ENCODE measurements around the gene STK39. TPM values are rescaled to one million over a fixed set of nuclear protein-coding genes. Genes with fewer than 3 reads are reported as not detected.

STK39 gene
- total RNA-seq, 1 donor: 18.1 TPM

GRCh38 chr2:167929484-167929883, 317.9 kb downstream of the STK39 start:
- Histone ChIP-seq H3K27ac (ENCODE audit: low read depth, low read length) (no peak overlapping the region), H3K27me3 (ENCODE audit: insufficient read depth, low read length) (no peaks in the 10 kb centered on the region), H3K4me2 (ENCODE audit: insufficient read depth, low read length) (no peak overlapping the region), H4K20me1 (ENCODE audit: insufficient read depth, low read length) (no peaks in the 10 kb centered on the region), H3K9me3 (ENCODE audit: low read depth, low read length) (no peaks in the 10 kb centered on the region), H3K4me1 (ENCODE audit: insufficient read depth, low read length) (no peaks in the 10 kb centered on the region), H3K79me2 (ENCODE audit: insufficient read depth, low read length) (no peaks in the 10 kb centered on the region), H3K4me3 (ENCODE audit: insufficient read depth, low read length) (no peak overlapping the region), H3K36me3 (ENCODE audit: insufficient read depth, low read length) (no peaks in the 10 kb centered on the region), H2AFZ (ENCODE audit: low read length) (no peak overlapping the region)
- no peak for TF ChIP-seq CTCF (IDR thresholded peaks at IDR 0.05; ENCODE audit: extremely low read depth, low read depth, low read length)
- DNase-seq (ENCODE audit: insufficient read length, low spot score, missing footprints): no peak

- Histone ChIP-seq H3K4me2 (ENCODE audit: insufficient read depth, low read length) (no peak overlapping the region), H3K27me3 (ENCODE audit: insufficient read depth, low read length) (no peaks in the 10 kb centered on the region), H3K4me1 (ENCODE audit: insufficient read depth, low read length) (no peaks in the 10 kb centered on the region), H4K20me1 (ENCODE audit: insufficient read depth, low read length) (no peaks in the 10 kb centered on the region), H3K36me3 (ENCODE audit: insufficient read depth, low read length) (no peaks in the 10 kb centered on the region), H3K9me3 (ENCODE audit: low read depth, low read length) (no peaks in the 10 kb centered on the region), H3K27ac (ENCODE audit: low read depth, low read length) (no peak overlapping the region), H2AFZ (ENCODE audit: low read length) (no peak overlapping the region), H3K4me3 (ENCODE audit: insufficient read depth, low read length) (no peak overlapping the region), H3K79me2 (ENCODE audit: insufficient read depth, low read length) (no peaks in the 10 kb centered on the region)
- peak; percentile 59 for DNase-seq (ENCODE audit: insufficient read length, low spot score, missing footprints)
- TF ChIP-seq CTCF (IDR thresholded peaks at IDR 0.05; ENCODE audit: extremely low read depth, low read depth, low read length): no peak
Measured at GRCh38 chr2:167928434-167928833, 319.0 kb downstream of the STK39 start.

- Histone ChIP-seq H3K9me3 (ENCODE audit: low read depth, low read length) (no peaks in the 10 kb centered on the region), H2AFZ (ENCODE audit: low read length) (no peak overlapping the region), H3K4me1 (ENCODE audit: insufficient read depth, low read length) (no peaks in the 10 kb centered on the region), H3K36me3 (ENCODE audit: insufficient read depth, low read length) (no peaks in the 10 kb centered on the region), H3K27ac (ENCODE audit: low read depth, low read length) (no peak overlapping the region), H4K20me1 (ENCODE audit: insufficient read depth, low read length) (no peaks in the 10 kb centered on the region), H3K4me2 (ENCODE audit: insufficient read depth, low read length) (no peak overlapping the region), H3K4me3 (ENCODE audit: insufficient read depth, low read length) (no peak overlapping the region), H3K27me3 (ENCODE audit: insufficient read depth, low read length) (no peaks in the 10 kb centered on the region), H3K79me2 (ENCODE audit: insufficient read depth, low read length) (no peaks in the 10 kb centered on the region)
- DNase-seq (ENCODE audit: insufficient read length, low spot score, missing footprints): no peak
- TF ChIP-seq CTCF (IDR thresholded peaks at IDR 0.05; ENCODE audit: extremely low read depth, low read depth, low read length): no peak
Measured at GRCh38 chr2:167925758-167926157, 321.6 kb downstream of the STK39 start.

- no peak overlapping the region for H2AFZ ChIP-seq (ENCODE audit: low read length)
- no peaks in the 10 kb centered on the region for H3K27me3 ChIP-seq (ENCODE audit: insufficient read depth, low read length)
- no peak for DNase-seq (ENCODE audit: insufficient read length, low spot score, missing footprints)
- no peak overlapping the region for H3K4me3 ChIP-seq (ENCODE audit: insufficient read depth, low read length)
- H3K79me2 ChIP-seq (ENCODE audit: insufficient read depth, low read length): no peaks in the 10 kb centered on the region
- no peak for TF ChIP-seq CTCF (IDR thresholded peaks at IDR 0.05; ENCODE audit: extremely low read depth, low read depth, low read length)
- no peak overlapping the region for H3K27ac ChIP-seq (ENCODE audit: low read depth, low read length)
- no peaks in the 10 kb centered on the region for H4K20me1 ChIP-seq (ENCODE audit: insufficient read depth, low read length)
- H3K4me2 ChIP-seq (ENCODE audit: insufficient read depth, low read length): no peak overlapping the region
- H3K4me1 ChIP-seq (ENCODE audit: insufficient read depth, low read length): no peaks in the 10 kb centered on the region
- H3K9me3 ChIP-seq (ENCODE audit: low read depth, low read length): no peaks in the 10 kb centered on the region
- H3K36me3 ChIP-seq (ENCODE audit: insufficient read depth, low read length): no peaks in the 10 kb centered on the region
Measured at GRCh38 chr2:167924556-167924955, 322.8 kb downstream of the STK39 start.

Data from osteoblast (primary cell).